HCT116 (cell line): ENCODE results near the gene PRSS53. TPM values are rescaled to one million over a fixed set of nuclear protein-coding genes. Genes with fewer than 3 reads are reported as not detected.

Experiments
- ATAC-seq: fragments of 200-7000 bp; cut with Tn5 transposase; 2 replicates; pipeline ENCODE4 v1.9.1; 2020; ENCODE audit warnings: mild to moderate bottlenecking, moderate library complexity
- BruUV-seq: library from RNA; stranded (reverse); fragments of 400-500 nt; replicated peaks from 2 replicates; lab custom pipeline; 2021; lab: Mats Ljungman, UMichigan
- CTCF ChIA-PET: fragments of 300-600 bp; sonication (Branson Sonifier 250); formaldehyde crosslinking; loops from one replicate; lab custom pipeline; 2021; ENCODE audit warnings: antibody characterized with exemption; lab: Charles Lee
- POLR2A ChIA-PET: fragments of 300-600, 350-600 bp; sonication (Branson Sonifier 250); formaldehyde crosslinking; loops from one replicate; lab custom pipeline; 2021; ENCODE audit warnings: antibody characterized with exemption; lab: Charles Lee
- RAD21 ChIA-PET, 2 experiments: fragments of 300-600 bp; sonication (Branson Sonifier 250); formaldehyde crosslinking; loops; one replicate each; lab custom pipeline; 2023; ENCODE audit warnings: low total read pairs in 2 of 2; ENCODE audit not compliant: uncharacterized antibody in 2 of 2, unreplicated experiment in 2 of 2, low non-redundant PET in 1 of 2; lab: Charles Lee
- DNase-seq: peaks from one replicate; pipeline ENCODE4 v3.0.0-alpha.2; 2010; ENCODE audit warnings: low read depth, low spot score
- H2AFZ ChIP-seq: fragments of 200-600 bp; shearing (Covaris generic), sonication (generic); 2 replicates; pipeline ENCODE4 v1.6.1; 2017; ENCODE audit warnings: low read depth, mixed run types, mixed read lengths, antibody characterized with exemption, low read length; ENCODE audit not compliant: poor library complexity, severe bottlenecking
- H3K27ac ChIP-seq: 2 replicates; pipeline ENCODE4 v1.5.1; 2012; ENCODE audit warnings: low read depth, low read length
- H3K27me3 ChIP-seq: fragments of 200-600 bp; sonication (generic); 2 replicates; pipeline ENCODE4 v1.6.1; 2016; ENCODE audit warnings: mixed run types, low read length, mixed read lengths; ENCODE audit not compliant: insufficient read depth
- H3K36me3 ChIP-seq, 2 experiments: fragments of 200-500 bp in 1 of 2; fragments of 200-600 bp in 1 of 2; sonication (Bioruptor generic) in 1 of 2; sonication (generic) in 1 of 2; 2 replicates each; pipeline versions ENCODE4 v1.5.1 to v1.6.1; 2014 to 2016; ENCODE audit warnings: low read length in 2 of 2, inconsistent platforms in 1 of 2, mixed read lengths in 1 of 2, mixed run types in 1 of 2; ENCODE audit not compliant: insufficient read depth in 2 of 2, control insufficient read depth in 1 of 2
- H3K4me1 ChIP-seq, 2 experiments: fragments of 200-600 bp in 1 of 2; sonication (generic) in 1 of 2; 2 replicates each; pipeline versions ENCODE4 v1.5.1 to v1.6.1; 2012 to 2017; ENCODE audit warnings: low read length in 2 of 2, inconsistent platforms in 1 of 2, mild to moderate bottlenecking in 1 of 2, mixed read lengths in 1 of 2, mixed run types in 1 of 2, moderate library complexity in 1 of 2; ENCODE audit not compliant: insufficient read depth in 2 of 2, control insufficient read depth in 1 of 2
- H3K4me2 ChIP-seq: fragments of 200-600 bp; sonication (generic); 2 replicates; pipeline ENCODE4 v1.6.1; 2017; ENCODE audit warnings: mixed run types, low read length, mixed read lengths
- H3K4me3 ChIP-seq, 2 experiments: fragments of 200-600 bp in 1 of 2; sonication (generic) in 1 of 2; replicated peaks in 1 of 2; 2 replicates each; pipeline ENCODE4 v1.5.1; 2011 to 2016; ENCODE audit warnings: low read length in 2 of 2, control low read depth in 1 of 2, low read depth in 1 of 2, mild to moderate bottlenecking in 1 of 2, mixed read lengths in 1 of 2, mixed run types in 1 of 2
- H3K79me2 ChIP-seq: fragments of 200-600 bp; sonication (generic); 2 replicates; pipeline ENCODE4 v1.6.1; 2017; ENCODE audit warnings: mild to moderate bottlenecking, mixed run types, low read length, moderate library complexity, mixed read lengths; ENCODE audit not compliant: insufficient read depth
- H3K9ac ChIP-seq: fragments of 200-600 bp; sonication (generic); 2 replicates; pipeline ENCODE4 v1.6.1; 2016; ENCODE audit warnings: low read length, mixed read lengths
- H3K9me2 ChIP-seq: fragments of 200-600 bp; sonication (generic), shearing (Covaris generic); 2 replicates; pipeline ENCODE4 v1.6.1; 2017; ENCODE audit warnings: mixed run types, mild to moderate bottlenecking, moderate library complexity; ENCODE audit not compliant: insufficient read depth
- H3K9me3 ChIP-seq, 2 experiments: fragments of 200-500 bp in 1 of 2; fragments of 200-600 bp in 1 of 2; sonication (Bioruptor generic) in 1 of 2; sonication (generic) in 1 of 2; 2 replicates each; pipeline ENCODE4 v1.6.1; 2014 to 2017; ENCODE audit warnings: low read length in 2 of 2, mixed read lengths in 2 of 2, inconsistent platforms in 1 of 2, low read depth in 1 of 2, mild to moderate bottlenecking in 1 of 2, mixed run types in 1 of 2, moderate library complexity in 1 of 2; ENCODE audit not compliant: control insufficient read depth in 1 of 2, insufficient read depth in 1 of 2
- H4K20me1 ChIP-seq: fragments of 200-600 bp; sonication (generic), shearing (Covaris generic); 2 replicates; pipeline ENCODE4 v1.6.1; 2017; ENCODE audit warnings: mixed run types, mild to moderate bottlenecking, moderate library complexity; ENCODE audit not compliant: insufficient read depth
- ATF3 ChIP-seq: IDR thresholded peaks from 2 replicates; pipeline ENCODE4 v1.6.1; 2012
- CBX3 ChIP-seq: IDR thresholded peaks from 2 replicates; pipeline ENCODE4 v1.6.1; 2012; ENCODE audit warnings: low read depth
- ELF1 ChIP-seq: IDR thresholded peaks from 2 replicates; pipeline ENCODE4 v1.6.1; 2012; ENCODE audit warnings: low read depth, borderline replicate concordance
- EZH2phosphoT487 ChIP-seq: fragments of 200-600 bp; IDR thresholded peaks from 2 replicates; pipeline ENCODE4 v1.6.1; 2018; ENCODE audit warnings: antibody characterized with exemption, borderline replicate concordance
- MAX ChIP-seq: IDR thresholded peaks from 2 replicates; pipeline ENCODE4 v1.6.1; 2012
- POLR2A ChIP-seq: IDR thresholded peaks from 2 replicates; pipeline ENCODE4 v1.7.0; 2011; ENCODE audit warnings: borderline replicate concordance; ENCODE audit not compliant: insufficient read depth, insufficient read length; ENCODE audit errors: extremely low read depth
- RAD21 ChIP-seq: IDR thresholded peaks from 2 replicates; pipeline ENCODE4 v1.6.1; 2012; ENCODE audit warnings: low read depth, mild to moderate bottlenecking
- REST ChIP-seq: IDR thresholded peaks from 2 replicates; pipeline ENCODE4 v1.6.1; 2012; ENCODE audit warnings: low read depth
- SIN3A ChIP-seq: IDR thresholded peaks from 2 replicates; pipeline ENCODE4 v1.6.1; 2012; ENCODE audit warnings: low read depth
- SRF ChIP-seq: IDR thresholded peaks from 2 replicates; pipeline ENCODE4 v1.6.1; 2012; ENCODE audit warnings: low read depth
- TCF7L2 ChIP-seq: IDR thresholded peaks from 2 replicates; pipeline ENCODE4 v1.7.0; 2011; ENCODE audit warnings: borderline replicate concordance, inconsistent platforms; ENCODE audit not compliant: insufficient read depth, insufficient read length; ENCODE audit errors: extremely low read depth
- ZBTB33 ChIP-seq: IDR thresholded peaks from 2 replicates; pipeline ENCODE4 v1.6.1; 2011; ENCODE audit warnings: mild to moderate bottlenecking, low read length, moderate library complexity; ENCODE audit not compliant: insufficient replicate concordance; ENCODE audit errors: extremely low read depth
- ZNF274 ChIP-seq: fragments of 200-500 bp; sonication (Bioruptor generic); IDR thresholded peaks from 2 replicates; pipeline ENCODE4 v1.6.1; 2014; ENCODE audit warnings: mild to moderate bottlenecking, low read depth, low read length, inconsistent platforms
- intact Hi-C: fragments of 100-400 bp; cut with micrococcal nuclease; formaldehyde crosslinking; loops from 2 replicates; pipeline ENCODE4 v1.10.0; 2022
- total RNA-seq: library from RNA; stranded (reverse); gene quantifications from one replicate; pipeline ENCODE4 v1.2.1, GENCODE V29; 2021; ENCODE audit not compliant: unreplicated experiment

Gene PRSS53
- total RNA-seq, 1 experiment from 2014 or later = 11.6 TPM

- Histone ChIP-seq H2AFZ (no peak overlapping the region), H3K27me3 (no peaks in the 10 kb centered on the region), H3K4me2 (no peak overlapping the region), H3K9ac (no peak overlapping the region), H3K4me3 (no peak overlapping the region), H3K79me2 (peaks cover 4% of the 10 kb centered on the region; the same call in 1 of the 2 replicates), H3K4me1 (peaks cover 0 to 11% of the 10 kb centered on the region in 2 experiments; a peak in 1 of 4 replicates), H3K36me3 (peaks cover 8 to 21% of the 10 kb centered on the region in 2 experiments; a peak in 3 of 4 replicates), H3K9me2 (no peaks in the 10 kb centered on the region), H3K27ac (no peak overlapping the region), H3K9me3 (no peaks in the 10 kb centered on the region), H4K20me1 (no peaks in the 10 kb centered on the region)
- intact Hi-C loops = no loop called here
- BruUV-seq = no TSS peak
- TF ChIP-seq EZH2phosphoT487 = no peak
- no peak for TF ChIP-seq REST
- no peak for TF ChIP-seq SIN3A
- no peak for TF ChIP-seq CBX3
- TF ChIP-seq RAD21 = no peak
- no peak for TF ChIP-seq ZNF274
- TF ChIP-seq MAX = no peak
- no peak for TF ChIP-seq TCF7L2
- TF ChIP-seq ELF1 = no peak
- TF ChIP-seq SRF = no peak
- TF ChIP-seq ATF3 = no peak
- no peak for TF ChIP-seq POLR2A
- TF ChIP-seq ZBTB33 = no peak
- RAD21 ChIA-PET = no interaction called here
- ATAC-seq (no peak), DNase-seq (no peak)
- CTCF ChIA-PET = no interaction called here
- POLR2A ChIA-PET = no interaction called here
Measured at GRCh38 chr16:31083081-31083480, 5.7 kb downstream of the PRSS53 start.
